HG03575 (cell line): ENCODE data around the gene GALNT7.
"Not testable (repeated sequence)": the region's sequence is repeated elsewhere in the genome, so short reads cannot be mapped to it uniquely, and the experiment has no call there.

ENCODE experiments used
- ATAC-seq: cut with Tn5 transposase; IDR thresholded peaks from one replicate; pipeline ENCODE4 v1.9.1; 2021; ENCODE audit not compliant: unreplicated experiment, insufficient number of reproducible peaks, low FRiP score; ENCODE audit errors: extremely low read depth

Gene GALNT7

DNA sequence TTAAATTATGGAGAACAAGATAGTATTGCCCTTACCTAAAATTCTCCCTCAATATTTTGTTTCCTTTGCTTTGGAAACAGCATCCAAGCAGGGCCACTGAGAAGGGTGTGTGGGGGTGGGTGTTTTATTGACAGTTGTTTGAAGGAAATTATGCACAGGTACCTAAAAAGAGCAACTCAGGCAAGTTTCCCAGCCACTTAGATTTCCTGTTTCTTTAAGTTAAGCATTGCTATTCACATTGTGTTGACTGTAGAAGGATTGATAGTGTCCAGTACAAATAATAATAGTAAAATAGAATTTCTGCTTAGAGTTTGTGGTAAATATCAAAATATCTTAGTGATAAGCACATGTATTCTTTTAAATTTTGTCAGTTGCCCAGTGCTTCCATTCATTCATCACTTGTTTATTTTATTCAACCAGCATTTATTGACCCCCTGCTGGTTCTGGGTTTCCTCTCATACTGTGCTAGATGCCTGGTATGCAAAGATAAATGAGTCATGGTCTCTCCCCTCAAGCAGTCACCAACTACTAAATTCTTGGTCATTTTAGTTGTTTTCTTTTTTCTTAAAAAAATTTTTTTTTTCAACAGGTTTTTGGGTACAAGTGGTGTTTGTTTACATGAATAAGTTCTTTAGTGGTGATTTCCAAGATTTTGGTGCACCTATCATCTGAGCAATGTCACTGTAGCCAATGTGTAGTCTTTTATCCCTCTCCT is 50.0 kb downstream of the GALNT7 start:
- ATAC-seq, result no peak

DNA sequence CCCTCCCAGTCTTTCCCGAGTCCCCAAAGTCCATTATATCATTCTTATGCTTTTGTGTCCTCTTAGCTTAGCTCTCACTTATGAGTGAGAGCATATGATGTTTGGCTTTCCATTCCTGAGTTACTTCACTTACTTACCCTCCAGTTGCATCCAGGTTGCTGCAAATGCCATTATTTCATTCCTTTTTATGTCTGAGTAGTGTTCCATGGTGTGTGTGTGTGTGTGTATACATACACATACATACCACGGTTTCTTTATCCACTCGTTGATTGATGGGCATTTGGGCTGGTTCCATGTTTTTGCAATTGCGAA is 50.5 kb downstream of the GALNT7 start:
- not testable (repeated sequence) for ATAC-seq

DNA sequence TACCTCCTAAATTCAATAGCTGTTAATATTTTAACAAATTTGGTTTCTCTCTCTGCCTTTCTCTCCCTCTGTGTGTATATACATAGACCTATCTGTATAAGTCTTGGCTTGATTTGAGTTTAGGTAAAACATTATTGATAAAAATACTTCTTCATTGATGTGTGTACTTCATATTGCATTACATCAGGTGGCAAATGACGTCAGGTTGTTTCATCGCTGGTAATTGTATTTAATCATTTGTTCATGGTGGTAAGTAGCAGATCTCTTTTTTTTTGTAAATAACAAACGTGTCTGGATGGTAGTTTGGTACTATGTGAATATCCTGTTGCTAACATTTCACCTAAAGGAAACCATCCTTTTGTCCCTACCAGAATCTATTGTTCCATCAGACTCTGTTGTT is 55.1 kb downstream of the GALNT7 start:
- no peak for ATAC-seq

DNA sequence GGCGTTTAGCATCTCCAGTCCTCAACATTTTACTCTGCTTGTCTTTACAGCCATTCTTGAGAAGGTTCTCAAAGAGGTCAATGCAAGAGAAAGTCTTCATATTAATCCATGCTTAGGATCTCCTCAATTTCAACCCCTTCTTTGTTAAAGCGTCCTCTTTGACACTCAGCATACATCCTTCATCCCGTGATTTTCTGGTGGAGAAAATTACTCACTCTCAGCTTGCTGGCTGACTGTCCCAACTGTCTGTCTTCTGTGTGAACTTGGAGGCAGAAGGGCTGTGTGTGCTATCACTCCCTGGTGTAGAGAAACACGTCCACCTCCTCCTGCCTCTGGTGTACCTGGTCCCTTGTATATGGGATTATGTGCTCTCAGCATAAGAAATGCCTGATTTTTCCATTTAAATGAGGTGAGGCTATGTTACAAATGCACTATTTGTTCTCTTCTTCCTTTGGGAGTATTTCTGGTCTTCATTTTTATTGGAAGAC is 57.8 kb downstream of the GALNT7 start:
- ATAC-seq, result no peak

DNA sequence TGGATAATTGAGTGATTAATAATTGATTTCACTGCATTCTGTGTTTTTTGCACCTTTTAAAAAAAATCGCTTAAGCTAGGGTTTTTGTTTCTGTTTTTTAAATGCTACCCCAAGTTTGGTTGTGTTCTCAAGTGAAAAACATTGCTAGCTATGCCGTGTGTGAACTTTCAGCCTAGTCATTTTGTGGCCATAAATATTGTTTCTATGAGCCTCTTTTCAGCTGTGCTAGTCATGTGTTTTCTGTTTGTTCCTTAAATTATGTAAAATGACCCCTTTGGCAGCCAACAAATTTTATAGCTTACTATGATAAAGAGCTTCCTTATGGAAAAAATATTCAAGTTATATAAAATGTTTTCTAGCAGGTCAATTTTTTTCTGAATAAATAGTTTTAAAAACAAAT is 59.1 kb downstream of the GALNT7 start:
- ATAC-seq, result no peak

DNA sequence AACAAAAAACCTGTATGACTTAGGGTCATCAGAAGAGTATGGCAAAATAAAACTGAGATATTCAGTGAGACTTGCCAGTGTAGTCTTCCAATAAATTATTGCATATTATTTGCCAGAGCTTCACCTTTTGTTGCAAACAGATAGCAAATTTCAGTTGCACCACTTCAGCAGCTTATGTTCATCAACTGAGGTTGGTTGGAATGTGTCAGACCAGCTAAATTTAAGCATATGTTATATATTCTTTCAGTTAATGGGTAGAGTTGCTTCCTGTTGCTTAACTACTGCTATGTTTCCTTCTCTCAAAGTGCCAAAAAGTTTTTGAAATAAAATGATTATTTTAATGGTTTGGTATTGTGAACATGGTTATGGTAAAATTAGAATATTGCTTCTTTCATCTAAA is 61.5 kb downstream of the GALNT7 start:
- no peak for ATAC-seq

GRCh38 chr4:173231916-173232315 is 63.3 kb downstream of the GALNT7 start:
- ATAC-seq, result no peak

GRCh38 chr4:173233857-173234256 is 65.2 kb downstream of the GALNT7 start:
- no peak for ATAC-seq

DNA sequence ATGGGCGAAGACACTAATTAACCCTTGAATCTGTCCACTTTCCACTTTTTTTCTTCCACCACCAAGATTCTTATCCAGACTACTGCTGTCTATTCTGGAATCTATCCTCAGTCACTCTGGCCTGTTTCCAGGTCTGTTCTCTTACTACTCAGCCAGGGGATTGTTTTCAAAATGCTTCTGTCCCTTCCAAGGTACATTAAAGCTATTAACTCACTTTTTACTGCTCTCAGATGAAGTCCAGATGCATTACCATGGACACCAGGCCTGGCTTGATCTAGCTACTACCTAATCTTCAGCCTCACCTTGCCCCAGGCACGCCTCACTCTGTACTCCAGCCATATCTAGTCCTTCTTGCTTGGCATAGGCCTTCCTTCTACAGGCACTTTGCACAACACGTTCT is 66.4 kb downstream of the GALNT7 start:
- no peak for ATAC-seq

DNA sequence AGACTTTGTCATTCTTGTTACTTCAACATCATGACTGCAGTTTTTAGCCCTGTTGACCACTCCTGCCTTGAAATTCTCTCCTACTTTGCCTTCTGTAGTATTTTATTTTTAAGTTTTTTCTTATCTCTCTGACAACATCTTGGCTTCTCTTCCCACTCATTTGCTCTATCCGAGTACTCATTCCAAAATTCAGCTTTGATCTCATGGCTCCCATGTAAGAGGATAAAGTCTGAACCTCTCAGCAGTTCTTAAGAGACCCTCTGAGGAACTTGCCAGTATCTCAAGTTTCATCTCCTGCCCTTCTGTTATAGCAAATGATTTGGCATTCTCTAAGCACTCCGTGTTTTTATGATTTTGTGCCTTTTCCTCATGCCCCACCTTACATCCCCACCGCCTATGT is 67.7 kb downstream of the GALNT7 start:
- ATAC-seq, result no peak

DNA sequence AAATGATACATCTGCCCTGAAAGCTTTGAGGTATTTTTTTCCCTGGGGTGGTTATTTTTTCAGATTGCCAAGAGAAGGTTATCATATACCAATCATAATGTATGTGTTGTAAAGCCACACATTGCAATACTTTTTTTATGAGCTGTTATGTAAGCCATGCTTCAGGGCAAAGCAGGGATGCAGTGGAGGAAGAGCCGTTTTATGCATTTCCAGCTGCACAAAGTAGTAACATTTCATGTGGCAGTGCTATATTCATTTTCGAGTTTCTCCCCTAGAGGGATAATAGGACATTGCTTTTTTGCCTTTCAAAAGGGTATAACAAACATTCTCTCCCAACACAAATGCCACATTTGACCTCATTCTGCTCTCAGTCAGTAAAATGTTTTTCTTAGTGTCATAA is 68.5 kb downstream of the GALNT7 start:
- ATAC-seq, result no peak

GRCh38 chr4:173237762-173238161 is 69.2 kb downstream of the GALNT7 start:
- ATAC-seq, result no peak

- no peak for ATAC-seq
Measured at GRCh38 chr4:173240696-173241095, 72.1 kb downstream of the GALNT7 start.

GRCh38 chr4:173242466-173243250 is 74.0 kb downstream of the GALNT7 start:
- ATAC-seq, result no peak

- ATAC-seq, result no peak
Measured at GRCh38 chr4:173243321-173243720, 74.7 kb downstream of the GALNT7 start.

DNA sequence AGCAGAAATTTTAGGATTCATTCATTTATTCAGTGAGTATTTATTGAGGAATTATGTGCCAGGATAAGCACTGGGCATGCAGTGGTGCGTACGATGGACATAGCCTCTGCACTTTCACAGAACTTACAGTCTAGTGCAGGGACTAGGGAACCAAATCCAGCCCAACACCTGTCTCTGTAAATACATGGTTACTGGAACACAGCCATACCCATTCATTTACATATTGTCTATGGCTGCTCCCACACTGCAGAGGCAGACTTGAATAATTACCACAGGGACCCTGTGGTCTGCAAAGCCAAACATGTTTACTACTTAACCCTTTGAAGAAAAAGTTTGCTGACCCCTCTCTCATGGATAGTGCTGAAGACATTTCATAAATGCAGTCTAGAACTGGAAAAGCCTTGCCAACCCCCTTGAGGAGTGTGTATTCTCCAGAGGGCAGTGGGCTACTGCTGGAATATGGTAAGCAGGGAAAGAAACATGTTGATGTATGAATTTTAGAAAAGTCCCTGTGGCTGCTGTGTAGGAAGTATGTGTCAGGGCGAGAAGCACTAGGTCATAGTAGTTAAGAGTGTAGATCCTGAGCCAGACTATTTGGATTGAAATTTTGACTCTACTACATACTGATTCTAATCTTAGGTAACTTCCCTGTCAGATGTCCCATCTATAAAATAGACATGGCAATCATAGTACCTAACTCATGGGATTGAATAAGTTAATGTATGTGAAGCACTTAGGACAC is 75.5 kb downstream of the GALNT7 start:
- no peak for ATAC-seq

DNA sequence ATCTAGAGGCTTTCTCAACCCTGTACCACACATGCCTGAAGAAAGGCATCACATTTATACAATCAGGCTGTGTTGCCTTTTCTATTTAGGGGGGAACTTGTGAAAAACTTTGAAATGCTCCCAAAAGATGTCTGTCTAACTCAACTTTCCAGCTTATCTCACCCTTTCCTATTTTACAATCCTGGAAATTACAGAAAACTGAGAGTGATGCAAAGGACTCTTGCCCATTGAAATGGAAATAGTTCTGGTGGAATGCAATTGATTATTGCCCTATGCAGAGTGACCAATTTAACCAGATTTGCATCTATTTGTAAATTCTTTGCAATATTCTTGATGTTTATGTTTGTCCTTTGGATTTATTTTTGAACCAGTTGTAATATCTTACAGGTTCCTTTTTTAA is 77.3 kb downstream of the GALNT7 start:
- no peak for ATAC-seq

DNA sequence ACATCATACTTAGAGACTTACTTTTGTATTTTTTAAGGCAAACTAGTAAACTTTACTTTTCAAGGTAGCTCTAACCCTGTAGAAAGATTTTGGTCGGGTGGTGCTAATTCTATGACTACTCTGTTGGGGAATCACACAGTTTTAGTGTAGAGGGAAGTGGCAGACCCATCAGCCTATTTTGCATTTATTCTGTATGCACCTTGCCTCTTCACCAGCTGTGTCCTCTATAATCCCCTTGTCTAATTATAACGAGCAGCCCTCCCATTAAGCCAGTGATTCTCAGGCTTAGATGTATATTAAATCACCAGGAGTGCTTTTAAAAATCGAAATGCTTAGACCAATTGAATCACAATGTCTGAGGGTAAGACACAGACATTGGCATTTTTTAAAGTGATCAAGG is 78.1 kb downstream of the GALNT7 start:
- ATAC-seq, result no peak

- ATAC-seq, result no peak
Measured at GRCh38 chr4:173247321-173247720, 78.7 kb downstream of the GALNT7 start.

GRCh38 chr4:173248690-173249089 is 80.1 kb downstream of the GALNT7 start:
- ATAC-seq, result no peak
